GM23338 (cell line): ENCODE data around the gene PRTFDC1.

Source experiments
- CREB1 ChIP-seq: fragments of 250-450 bp; sonication (Bioruptor Pico); IDR thresholded peaks from 2 replicates; pipeline ENCODE4 v1.5.0; 2020; ENCODE audit warnings: low read depth, mild to moderate bottlenecking, moderate library complexity
- CTCF ChIP-seq, 2 experiments: fragments of 200-600 bp in 1 of 2; sonication (generic) in 1 of 2; conservative IDR thresholded peaks; 2 replicates each; pipeline versions ENCODE4 v1.5.1 to v1.6.1; 2016 to 2017; ENCODE audit warnings: antibody characterized with exemption in 2 of 2, low read depth in 2 of 2, mild to moderate bottlenecking in 2 of 2, moderate library complexity in 1 of 2
- ETS1 ChIP-seq: IDR thresholded peaks from 2 replicates; pipeline ENCODE4 v1.6.1; 2016; ENCODE audit warnings: antibody characterized with exemption
- EZH2 ChIP-seq: fragments of 200-600 bp; sonication (generic); IDR thresholded peaks from one replicate; pipeline ENCODE4 v1.8.0; 2017; ENCODE audit warnings: antibody characterized with exemption, mild to moderate bottlenecking, low read depth; ENCODE audit not compliant: unreplicated experiment
- EZH2phosphoT487 ChIP-seq: fragments of 200-600 bp; sonication (generic); IDR thresholded peaks from one replicate; pipeline ENCODE4 v1.8.1; 2018; ENCODE audit warnings: antibody characterized with exemption; ENCODE audit not compliant: unreplicated experiment
- JUNB ChIP-seq: IDR thresholded peaks from one replicate; pipeline ENCODE4 v1.6.1; 2016; ENCODE audit warnings: antibody characterized with exemption; ENCODE audit not compliant: unreplicated experiment
- NANOG ChIP-seq: IDR thresholded peaks from 2 replicates; pipeline ENCODE4 v1.6.1; 2016; ENCODE audit warnings: antibody characterized with exemption, borderline replicate concordance
- POLR2AphosphoS5 ChIP-seq: IDR thresholded peaks from 2 replicates; pipeline ENCODE4 v1.6.1; 2016; ENCODE audit warnings: antibody characterized with exemption, low read depth
- REST ChIP-seq: IDR thresholded peaks from one replicate; pipeline ENCODE4 v1.6.1; 2018; ENCODE audit warnings: antibody characterized with exemption; ENCODE audit not compliant: unreplicated experiment
- STAT1 ChIP-seq: IDR thresholded peaks from one replicate; pipeline ENCODE4 v1.6.1; 2016; ENCODE audit warnings: antibody characterized with exemption; ENCODE audit not compliant: unreplicated experiment
- ZNF114 ChIP-seq: fragments of 250-450 bp; sonication (Bioruptor Pico); IDR thresholded peaks from 2 replicates; pipeline ENCODE4 v1.5.0; 2020; ENCODE audit warnings: mild to moderate bottlenecking, moderate library complexity
- ZNF331 ChIP-seq: fragments of 250-450 bp; sonication (Bioruptor Pico); IDR thresholded peaks from 2 replicates; pipeline ENCODE4 v1.5.0; 2020; ENCODE audit warnings: low read depth, mild to moderate bottlenecking, moderate library complexity

GRCh38 chr10:24848195-24848594 is 104.2 kb downstream of the PRTFDC1 start:
- TF ChIP-seq CTCF (conservative IDR thresholded peaks at IDR 0.05; ENCODE audit: low read depth in 2 of 2), result no peak
- no peak for TF ChIP-seq REST
- TF ChIP-seq STAT1, result no peak
- no peak for TF ChIP-seq EZH2
- no peak for TF ChIP-seq CREB1 (CRISPR knock-in tag)
- no peak for TF ChIP-seq ETS1
- no peak for TF ChIP-seq POLR2AphosphoS5
- no peak for TF ChIP-seq JUNB
- TF ChIP-seq NANOG, result no peak
- TF ChIP-seq EZH2phosphoT487, result no peak
- no peak for TF ChIP-seq ZNF114 (CRISPR knock-in tag)
- TF ChIP-seq ZNF331, result no peak
